Liver (tissue), 9 donors: ENCODE results near the gene RBM6. TPM values are rescaled to one million over a fixed set of nuclear protein-coding genes. Genes with fewer than 3 reads are reported as not detected.
"Not testable (repeated sequence)": the region's sequence is repeated elsewhere in the genome, so short reads cannot be mapped to it uniquely, and the experiment has no call there.

Experiments
- DNase-seq: peaks from one replicate; pipeline ENCODE4 v3.0.0-alpha.2; 2017; ENCODE audit warnings: low spot score
- H3K27ac ChIP-seq, 2 donors: one replicate each; pipeline ENCODE4 v1.7.0; 2013; ENCODE audit warnings: inconsistent platforms in 2 of 2, low read length in 2 of 2, control low read depth in 1 of 2, low read depth in 1 of 2, mild to moderate bottlenecking in 1 of 2
- H3K27me3 ChIP-seq, 4 donors: one replicate each; pipeline versions ENCODE4 v1.6.1 to v1.7.0; 2013; ENCODE audit warnings: low read length in 3 of 4, inconsistent platforms in 1 of 4, mild to moderate bottlenecking in 1 of 4, moderate library complexity in 1 of 4; ENCODE audit not compliant: control insufficient read depth in 4 of 4, insufficient read depth in 4 of 4
- H3K36me3 ChIP-seq, 4 donors: one replicate each; pipeline versions ENCODE4 v1.6.1 to v1.7.0; 2013; ENCODE audit warnings: low read length in 3 of 4, mild to moderate bottlenecking in 3 of 4, low read depth in 1 of 4, moderate library complexity in 1 of 4; ENCODE audit not compliant: control insufficient read depth in 4 of 4, insufficient read depth in 3 of 4
- H3K4me1 ChIP-seq, 4 donors: one replicate each; pipeline versions ENCODE4 v1.6.1 to v1.7.0; 2013; ENCODE audit warnings: low read length in 3 of 4, mild to moderate bottlenecking in 3 of 4, moderate library complexity in 1 of 4; ENCODE audit not compliant: control insufficient read depth in 4 of 4, insufficient read depth in 4 of 4
- H3K4me3 ChIP-seq, 3 donors: one replicate each; pipeline versions ENCODE4 v1.6.1 to v1.7.0; 2013; ENCODE audit warnings: low read length in 3 of 3, control low read depth in 1 of 3, low read depth in 1 of 3, mild to moderate bottlenecking in 1 of 3
- H3K9ac ChIP-seq, 2 donors: one replicate each; pipeline ENCODE4 v1.7.0; 2013; ENCODE audit warnings: low read length in 2 of 2, mild to moderate bottlenecking in 2 of 2, moderate library complexity in 2 of 2, control low read depth in 1 of 2, low read depth in 1 of 2
- H3K9me3 ChIP-seq, 4 donors: one replicate each; pipeline versions ENCODE4 v1.6.1 to v1.7.0; 2013; ENCODE audit warnings: low read length in 3 of 4; ENCODE audit not compliant: control insufficient read depth in 4 of 4
- FOXA1 ChIP-seq: IDR thresholded peaks from 2 replicates; pipeline ENCODE4 v1.6.1; 2016; ENCODE audit warnings: antibody characterized with exemption
- NR2F2 ChIP-seq: IDR thresholded peaks from 2 replicates; pipeline ENCODE4 v1.6.1; 2016; ENCODE audit warnings: antibody characterized with exemption
- RAD21 ChIP-seq, 2 donors: IDR thresholded peaks; 2 replicates each; pipeline ENCODE4 v1.6.1; 2016; ENCODE audit warnings: antibody characterized with exemption in 2 of 2, mild to moderate bottlenecking in 2 of 2
- RXRA ChIP-seq, 2 donors: IDR thresholded peaks; 2 replicates each; pipeline ENCODE4 v1.6.1; 2017 to 2018; ENCODE audit warnings: antibody characterized with exemption in 2 of 2, mild to moderate bottlenecking in 1 of 2
- SP1 ChIP-seq: IDR thresholded peaks from 2 replicates; pipeline ENCODE4 v1.6.1; 2018; ENCODE audit warnings: antibody characterized with exemption, mild to moderate bottlenecking
- YY1 ChIP-seq: IDR thresholded peaks from 2 replicates; pipeline ENCODE4 v1.6.1; 2016; ENCODE audit warnings: antibody characterized with exemption, mild to moderate bottlenecking
- WGBS: extraction: QIAGEN DNeasy Blood & Tissue Kit; methylation state at CpG from one replicate; pipeline ENCODE4 v1.1.7; 2013; 5-methylcytosine and 5-hydroxymethylcytosine counted together
- polyA plus RNA-seq, 2 donors: library from polyadenylated mRNA; stranded (reverse) in 1 of 2; unstranded in 1 of 2; fragments of 200-250 nt in 1 of 2; fragments of >200 nt in 1 of 2; fragmentation: Nextera tagmentation in 1 of 2; extraction: Ambion mirVana in 1 of 2; gene quantifications; one replicate each; pipeline versions ENCODE4 v1.2.1 to v1.2.3, GENCODE V29; 2013 to 2015
- total RNA-seq, 2 donors: library from RNA; depleted of rRNA; stranded (reverse); fragments of >200 nt; gene quantifications; one replicate each; pipeline ENCODE4 v1.2.3, GENCODE V29; 2014
- TF ChIP-seq, protein P1 (sequence below): IDR thresholded peaks from 2 replicates; pipeline ENCODE4 v1.6.1; 2016; ENCODE audit warnings: antibody characterized with exemption, mild to moderate bottlenecking
- TF ChIP-seq, protein P2 (sequence below): fragments of 150-350 bp; IDR thresholded peaks from 2 replicates; pipeline ENCODE4 v1.5.1; 2017; ENCODE audit warnings: improper control_type of control experiment, low read depth, low read length; ENCODE audit not compliant: missing input control
- donor health status: healthy.
- donor health status: healthy.
- donor health status: healthy.
- donor health status: healthy.
- donor health status: healthy.

Gene RBM6
- total and polyA plus RNA-seq, 4 donors: 10.9 to 59.2 (median 37.5) TPM

DNA sequence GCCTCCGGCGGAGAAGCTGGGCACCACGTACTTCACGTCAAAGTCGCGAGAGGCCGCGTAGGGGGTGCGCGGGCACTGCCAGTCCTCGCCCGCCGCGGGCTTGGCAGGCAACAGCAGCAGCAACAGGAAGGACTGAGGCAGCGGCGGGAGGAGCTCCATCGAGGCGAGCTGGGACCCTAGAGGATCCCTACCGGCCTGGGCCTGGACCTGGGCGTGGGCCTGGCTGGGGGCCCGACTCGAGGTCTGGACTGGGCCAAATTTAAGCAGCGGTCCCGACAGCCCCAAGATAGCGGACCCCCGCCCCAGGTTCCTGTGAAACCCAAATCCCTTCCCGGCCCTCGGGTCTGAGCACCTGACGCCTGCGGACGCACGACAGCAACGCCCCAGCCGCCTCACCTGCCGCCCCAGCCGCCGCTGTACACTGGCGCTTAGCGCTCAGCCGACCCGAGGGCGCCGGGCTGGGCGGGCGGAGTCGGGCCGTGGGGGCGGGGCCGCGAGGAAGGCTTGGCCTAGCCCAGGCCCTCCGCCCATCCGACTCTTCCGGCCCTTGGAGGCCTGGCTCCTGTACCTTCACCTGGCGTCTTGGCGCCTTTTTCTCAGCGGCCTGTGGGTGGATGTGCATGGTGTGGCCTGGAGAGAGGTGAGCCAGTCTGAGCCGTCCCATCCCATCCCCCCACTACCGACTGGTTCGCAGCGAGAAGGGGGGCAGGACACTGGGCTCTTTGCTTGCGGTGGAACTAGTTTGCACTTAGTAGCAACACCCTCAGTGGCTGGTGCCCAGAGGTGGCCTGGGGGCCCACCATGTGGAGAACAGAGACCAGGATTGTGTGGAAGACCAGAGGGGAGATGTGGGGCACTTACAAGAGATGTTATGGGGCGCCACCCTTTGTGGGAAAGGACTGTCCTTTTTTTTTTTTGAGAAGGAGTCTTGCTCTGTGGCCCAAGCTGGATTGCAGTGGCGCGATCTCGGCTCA, 36.2 kb upstream of the RBM6 start, which contains the start of gene MST1R:
Gene MST1R (minus strand): TSS at position 423 of the 974 bp plus-strand sequence. CDS start 264 bp downstream, at position 159.
- Histone ChIP-seq H3K27ac (no peak within 1 kb of the TSS), H3K4me3 (peak within 1 kb of the TSS in 2 of 3 donors; percentile 34 to 37), H3K27me3 (no peaks in the 10 kb centered on the region), H3K9me3 (no peaks in the 10 kb centered on the region), H3K36me3 (peaks cover 0 to under 1% (median 0%) of the 10 kb centered on the region in 4 donors), H3K9ac (peak within 1 kb of the TSS in 1 of 2 donors; percentile 28), H3K4me1 (peaks cover 4 to 14% (median 6%) of the 10 kb centered on the region in 4 donors)
- TF ChIP-seq RXRA (IDR thresholded peaks at IDR 0.05) (no peak), NR2F2 (no peak), FOXA1 (no peak), RAD21 (IDR thresholded peaks at IDR 0.05) (peak in 1 of 2 donors; percentile 14), YY1 (no peak)
- TF ChIP-seq, protein P1, sequence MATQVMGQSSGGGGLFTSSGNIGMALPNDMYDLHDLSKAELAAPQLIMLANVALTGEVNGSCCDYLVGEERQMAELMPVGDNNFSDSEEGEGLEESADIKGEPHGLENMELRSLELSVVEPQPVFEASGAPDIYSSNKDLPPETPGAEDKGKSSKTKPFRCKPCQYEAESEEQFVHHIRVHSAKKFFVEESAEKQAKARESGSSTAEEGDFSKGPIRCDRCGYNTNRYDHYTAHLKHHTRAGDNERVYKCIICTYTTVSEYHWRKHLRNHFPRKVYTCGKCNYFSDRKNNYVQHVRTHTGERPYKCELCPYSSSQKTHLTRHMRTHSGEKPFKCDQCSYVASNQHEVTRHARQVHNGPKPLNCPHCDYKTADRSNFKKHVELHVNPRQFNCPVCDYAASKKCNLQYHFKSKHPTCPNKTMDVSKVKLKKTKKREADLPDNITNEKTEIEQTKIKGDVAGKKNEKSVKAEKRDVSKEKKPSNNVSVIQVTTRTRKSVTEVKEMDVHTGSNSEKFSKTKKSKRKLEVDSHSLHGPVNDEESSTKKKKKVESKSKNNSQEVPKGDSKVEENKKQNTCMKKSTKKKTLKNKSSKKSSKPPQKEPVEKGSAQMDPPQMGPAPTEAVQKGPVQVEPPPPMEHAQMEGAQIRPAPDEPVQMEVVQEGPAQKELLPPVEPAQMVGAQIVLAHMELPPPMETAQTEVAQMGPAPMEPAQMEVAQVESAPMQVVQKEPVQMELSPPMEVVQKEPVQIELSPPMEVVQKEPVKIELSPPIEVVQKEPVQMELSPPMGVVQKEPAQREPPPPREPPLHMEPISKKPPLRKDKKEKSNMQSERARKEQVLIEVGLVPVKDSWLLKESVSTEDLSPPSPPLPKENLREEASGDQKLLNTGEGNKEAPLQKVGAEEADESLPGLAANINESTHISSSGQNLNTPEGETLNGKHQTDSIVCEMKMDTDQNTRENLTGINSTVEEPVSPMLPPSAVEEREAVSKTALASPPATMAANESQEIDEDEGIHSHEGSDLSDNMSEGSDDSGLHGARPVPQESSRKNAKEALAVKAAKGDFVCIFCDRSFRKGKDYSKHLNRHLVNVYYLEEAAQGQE: no peak
- WGBS: 36% methylated on average over 65 of the region's 65 CpGs
- DNase-seq: peak; percentile 84

DNA sequence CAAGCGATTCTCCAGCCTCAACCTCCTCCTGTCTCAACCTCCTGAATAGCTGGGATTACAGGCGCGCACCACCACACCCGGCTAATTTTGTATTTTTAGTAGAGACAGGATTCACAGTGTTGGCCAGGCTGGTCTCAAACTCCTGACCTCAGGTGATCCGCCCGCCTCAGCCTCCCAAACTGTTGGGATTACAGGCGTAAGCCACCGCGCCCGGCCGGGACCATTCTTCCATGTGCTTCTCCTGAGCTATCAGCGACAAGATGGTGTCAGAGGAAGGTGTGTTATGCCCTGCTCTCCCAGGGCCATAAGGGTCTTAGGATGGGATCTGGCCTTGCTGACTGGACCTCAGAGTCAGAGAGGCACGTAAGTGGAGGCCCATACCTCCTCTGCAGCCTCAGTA, 35.5 kb upstream of the RBM6 start:
- H3K27me3 ChIP-seq, DNase-seq, H3K4me3 ChIP-seq, H3K36me3 ChIP-seq, H3K9me3 ChIP-seq, H3K27ac ChIP-seq, H3K9ac ChIP-seq: not testable (repeated sequence)
- peaks cover 4 to 14% (median 6%) of the 10 kb centered on the region in 4 donors for H3K4me1 ChIP-seq
- 96% methylated on average over 13 of the region's 13 CpGs for WGBS

DNA sequence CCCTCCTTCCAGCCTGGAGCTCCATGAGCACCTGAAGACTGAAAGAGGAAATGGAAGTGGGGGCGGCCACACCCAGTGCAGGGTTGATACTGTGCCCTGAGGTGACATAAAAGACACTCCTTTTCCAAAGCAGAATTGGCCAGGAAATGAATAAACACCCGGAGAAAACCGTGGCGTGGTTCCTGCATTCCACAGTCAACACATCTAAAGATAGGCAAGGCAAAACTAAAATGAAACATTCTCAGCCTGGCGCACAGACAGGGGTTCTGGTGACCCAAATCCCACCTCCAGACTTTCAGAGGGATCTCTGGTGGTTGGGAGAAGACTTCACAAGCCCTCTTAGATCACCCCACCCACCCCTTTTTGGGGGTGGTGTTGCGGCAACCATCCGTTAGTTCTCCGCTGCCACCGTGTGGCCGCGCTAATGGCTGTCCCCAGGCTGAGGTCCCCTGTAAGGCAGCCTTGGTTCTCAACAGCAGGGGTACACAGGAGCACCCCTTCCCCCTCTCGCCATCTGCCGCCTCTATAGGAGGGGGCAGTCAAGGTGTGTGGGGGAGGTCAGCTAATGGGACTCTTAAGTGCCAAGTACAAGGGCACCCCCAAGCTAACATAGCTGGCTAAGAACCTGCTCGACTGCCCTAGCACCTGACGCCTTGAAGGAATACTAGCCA, 33.7 kb upstream of the RBM6 start:
- WGBS: 22% methylated on average over 15 of the region's 15 CpGs
- DNase-seq: peak; percentile 49
- Histone ChIP-seq H3K36me3 (peaks cover 0 to 20% (median 2%) of the 10 kb centered on the region in 4 donors), H3K27me3 (no peaks in the 10 kb centered on the region), H3K27ac (no peak overlapping the region), H3K9ac (no peak overlapping the region), H3K4me3 (no peak overlapping the region), H3K9me3 (no peaks in the 10 kb centered on the region), H3K4me1 (peaks cover 4 to 14% (median 6%) of the 10 kb centered on the region in 4 donors)
- TF ChIP-seq RAD21 (IDR thresholded peaks at IDR 0.05): peak; percentile 70 to 81
- no peak for TF ChIP-seq YY1
- TF ChIP-seq, protein P2, sequence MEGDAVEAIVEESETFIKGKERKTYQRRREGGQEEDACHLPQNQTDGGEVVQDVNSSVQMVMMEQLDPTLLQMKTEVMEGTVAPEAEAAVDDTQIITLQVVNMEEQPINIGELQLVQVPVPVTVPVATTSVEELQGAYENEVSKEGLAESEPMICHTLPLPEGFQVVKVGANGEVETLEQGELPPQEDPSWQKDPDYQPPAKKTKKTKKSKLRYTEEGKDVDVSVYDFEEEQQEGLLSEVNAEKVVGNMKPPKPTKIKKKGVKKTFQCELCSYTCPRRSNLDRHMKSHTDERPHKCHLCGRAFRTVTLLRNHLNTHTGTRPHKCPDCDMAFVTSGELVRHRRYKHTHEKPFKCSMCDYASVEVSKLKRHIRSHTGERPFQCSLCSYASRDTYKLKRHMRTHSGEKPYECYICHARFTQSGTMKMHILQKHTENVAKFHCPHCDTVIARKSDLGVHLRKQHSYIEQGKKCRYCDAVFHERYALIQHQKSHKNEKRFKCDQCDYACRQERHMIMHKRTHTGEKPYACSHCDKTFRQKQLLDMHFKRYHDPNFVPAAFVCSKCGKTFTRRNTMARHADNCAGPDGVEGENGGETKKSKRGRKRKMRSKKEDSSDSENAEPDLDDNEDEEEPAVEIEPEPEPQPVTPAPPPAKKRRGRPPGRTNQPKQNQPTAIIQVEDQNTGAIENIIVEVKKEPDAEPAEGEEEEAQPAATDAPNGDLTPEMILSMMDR: peak; percentile 50
- TF ChIP-seq SP1: no peak
